K562 (cell line): Measurements from ENCODE around the gene RCL1. TPM values are rescaled to one million over a fixed set of nuclear protein-coding genes. Genes with fewer than 3 reads are reported as not detected.

Experiments used
- ELF2 ChIP-seq: fragments of 250-450 bp; sonication (Bioruptor Pico); IDR thresholded peaks from 2 replicates; pipeline ENCODE4 v1.5.0; 2021; ENCODE audit warnings: mild to moderate bottlenecking
- FIP1L1 ChIP-seq: fragments of 200-400 bp; formaldehyde crosslinking; IDR thresholded peaks from 2 replicates; pipeline ENCODE4 v1.6.1; 2018; ENCODE audit warnings: mild to moderate bottlenecking, low read depth, low read length; ENCODE audit not compliant: poor library complexity, severe bottlenecking
- HMGN3 ChIP-seq: IDR thresholded peaks from 2 replicates; pipeline ENCODE4 v1.6.1; 2011; ENCODE audit warnings: borderline replicate concordance, low read depth, mild to moderate bottlenecking, mixed read lengths, low read length; ENCODE audit not compliant: insufficient read length; ENCODE audit errors: extremely low read depth
- LARP7 ChIP-seq: fragments of 450-650 bp; IDR thresholded peaks from 2 replicates; pipeline ENCODE4 v1.6.1; 2016
- MCM3 ChIP-seq: fragments of 450-650 bp; IDR thresholded peaks from 2 replicates; pipeline ENCODE4 v1.6.1; 2016
- MYC ChIP-seq, 2 experiments: fragments of 250-450 bp in 1 of 2; sonication (Bioruptor Pico) in 1 of 2; IDR thresholded peaks; 2 replicates each; pipeline versions ENCODE4 v1.5.1 to v1.6.1; 2012 to 2021; ENCODE audit warnings: low read depth in 2 of 2, borderline replicate concordance in 1 of 2, improper control_type of control experiment in 1 of 2, low read length in 1 of 2, mild to moderate bottlenecking in 1 of 2, moderate library complexity in 1 of 2
- NONO ChIP-seq, 2 experiments: fragments of 200-400 bp in 1 of 2; fragments of 450-650 bp in 1 of 2; formaldehyde crosslinking in 1 of 2; IDR thresholded peaks; 2 replicates each; pipeline ENCODE4 v1.6.1; 2017; ENCODE audit warnings: low read depth in 2 of 2, mild to moderate bottlenecking in 2 of 2, moderate library complexity in 2 of 2, low read length in 1 of 2
- POLR3A ChIP-seq: IDR thresholded peaks from 2 replicates; pipeline ENCODE4 v1.6.1; 2011; ENCODE audit warnings: borderline replicate concordance, mild to moderate bottlenecking, moderate library complexity; ENCODE audit not compliant: insufficient read length, insufficient read depth; ENCODE audit errors: extremely low read depth
- RBM14 ChIP-seq: fragments of 200-400 bp; formaldehyde crosslinking; IDR thresholded peaks from 2 replicates; pipeline ENCODE4 v1.6.1; 2018; ENCODE audit warnings: low read depth, mild to moderate bottlenecking, low read length, moderate library complexity, borderline replicate concordance; ENCODE audit not compliant: insufficient read depth
- SMC3 ChIP-seq: conservative IDR thresholded peaks from 2 replicates; pipeline ENCODE4 v1.6.1; 2011; ENCODE audit warnings: low read depth, low read length, improper control_type of control experiment; ENCODE audit not compliant: insufficient read depth
- ZKSCAN1 ChIP-seq: fragments of 150-350 bp; IDR thresholded peaks from 2 replicates; pipeline ENCODE4 v1.6.1; 2016; ENCODE audit warnings: low read depth, low read length
- ZNF561 ChIP-seq: fragments of 450-650 bp; formaldehyde crosslinking; conservative IDR thresholded peaks from 2 replicates; pipeline ENCODE4 v1.4.0; 2020; ENCODE audit warnings: mild to moderate bottlenecking, moderate library complexity
- ZNF639 ChIP-seq, 2 experiments: fragments of 200-800 bp in 1 of 2; sonication (Bioruptor generic) in 1 of 2; sonication (generic) in 1 of 2; formaldehyde crosslinking in 1 of 2; IDR thresholded peaks in 1 of 2; conservative IDR thresholded peaks in 1 of 2; 2 replicates each; pipeline versions ENCODE4 v1.5.0 to v1.6.1; 2016 to 2020; ENCODE audit warnings: missing compliant biosample characterization in 1 of 2, missing genetic modification characterization in 1 of 2, missing genetic modification reagents in 1 of 2
- ZNF644 ChIP-seq: fragments of 200-800 bp; sonication (Bioruptor generic); IDR thresholded peaks from 2 replicates; pipeline ENCODE4 v1.6.1; 2016; ENCODE audit warnings: low read depth, missing genetic modification characterization, missing compliant biosample characterization
- ZNF764 ChIP-seq: fragments of 250-450 bp; sonication (Bioruptor Pico); IDR thresholded peaks from 2 replicates; pipeline ENCODE4 v1.4.0; 2020; ENCODE audit warnings: low read depth, mild to moderate bottlenecking, moderate library complexity
- polyA plus RNA-seq, 8 experiments: library from polyadenylated mRNA; depleted of rRNA in 4 of 8; stranded (reverse) in 5 of 8; unstranded in 3 of 8; fragments of >200 nt; fragmentation: Nextera tagmentation in 2 of 8; fragmentation: Illumina TruSeq in 1 of 8; extraction: Ambion mirVana in 2 of 8; extraction: Trizol in 1 of 8; gene quantifications; 2 replicates each; pipeline versions ENCODE4 v1.2.1 to v1.2.3, GENCODE V29; 2011 to 2014; ENCODE audit warnings: inconsistent platforms in 1 of 8, missing spikeins in 1 of 8
- total RNA-seq, 7 experiments: library from RNA; depleted of rRNA in 6 of 7; stranded (reverse); fragments of >200 nt in 6 of 7; fragmentation: Illumina TruSeq in 2 of 7; extraction: Trizol in 2 of 7; gene quantifications; 2 replicates each; pipeline versions ENCODE4 v1.2.1 to v1.2.3, GENCODE V29; 2011 to 2021; ENCODE audit warnings: low replicate concordance in 1 of 7
- TF ChIP-seq, protein P1 (sequence below): fragments of 450-650 bp; formaldehyde crosslinking; IDR thresholded peaks from 2 replicates; pipeline ENCODE4 v1.4.0; 2020; ENCODE audit warnings: mild to moderate bottlenecking, moderate library complexity
- TF ChIP-seq, protein P2 (sequence below): conservative IDR thresholded peaks from 2 replicates; pipeline ENCODE4 v1.6.1; 2011; ENCODE audit warnings: low read depth, mild to moderate bottlenecking, low read length; ENCODE audit not compliant: control insufficient read depth
- TF ChIP-seq, protein P3 (sequence below): fragments of 250-450 bp; sonication (Bioruptor Pico); IDR thresholded peaks from 2 replicates; pipeline ENCODE4 v1.5.0; 2021
- TF ChIP-seq, protein P4 (sequence below): fragments of 450-650 bp; conservative IDR thresholded peaks from 2 replicates; pipeline ENCODE4 v1.6.1; 2016; ENCODE audit warnings: missing genetic modification characterization, low read depth, mild to moderate bottlenecking, control low read depth, missing compliant biosample characterization

RCL1 gene
- total and polyA plus RNA-seq, 9 of the 15 experiments (the other 6 are each of a cell fraction or from before 2014, with no cell fraction given) = 24.0 to 67.7 (median 38.6) TPM

DNA sequence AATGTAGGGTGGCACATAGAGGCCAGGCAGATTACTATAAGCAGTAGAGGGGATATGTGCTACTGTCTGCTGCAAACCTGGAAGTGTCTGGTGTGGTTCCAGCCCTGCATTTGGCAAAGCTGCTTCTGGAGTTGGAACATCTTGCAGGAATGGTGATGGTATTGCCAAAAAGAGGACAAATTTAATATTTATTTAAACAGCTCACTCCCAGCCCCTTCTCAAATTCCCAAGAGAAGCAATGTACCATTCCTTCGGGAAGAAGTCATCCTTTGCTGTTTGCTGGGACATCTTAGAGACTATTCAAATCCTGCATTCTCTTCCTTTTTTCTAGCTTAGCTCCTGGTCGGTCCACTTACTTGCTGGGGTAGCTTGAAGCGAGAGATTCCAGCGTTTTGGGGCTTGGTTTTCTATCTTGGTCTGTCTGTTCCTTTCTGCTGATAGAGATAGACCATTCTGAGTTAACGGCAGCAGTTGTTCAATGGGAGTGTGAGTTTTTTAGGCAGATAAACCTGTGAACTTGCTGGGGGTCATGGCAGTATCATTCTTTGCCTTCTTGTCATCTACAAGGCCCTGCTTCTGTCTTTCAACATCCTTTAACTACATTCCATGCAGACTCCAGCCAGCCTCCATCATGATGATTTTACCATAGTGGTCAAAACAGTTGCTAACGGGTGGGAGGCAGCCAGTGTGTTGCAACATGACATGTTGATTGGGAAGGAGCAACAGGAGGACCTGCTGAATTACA, 69.9 kb downstream of the RCL1 start (continued):
- TF ChIP-seq, protein P1, sequence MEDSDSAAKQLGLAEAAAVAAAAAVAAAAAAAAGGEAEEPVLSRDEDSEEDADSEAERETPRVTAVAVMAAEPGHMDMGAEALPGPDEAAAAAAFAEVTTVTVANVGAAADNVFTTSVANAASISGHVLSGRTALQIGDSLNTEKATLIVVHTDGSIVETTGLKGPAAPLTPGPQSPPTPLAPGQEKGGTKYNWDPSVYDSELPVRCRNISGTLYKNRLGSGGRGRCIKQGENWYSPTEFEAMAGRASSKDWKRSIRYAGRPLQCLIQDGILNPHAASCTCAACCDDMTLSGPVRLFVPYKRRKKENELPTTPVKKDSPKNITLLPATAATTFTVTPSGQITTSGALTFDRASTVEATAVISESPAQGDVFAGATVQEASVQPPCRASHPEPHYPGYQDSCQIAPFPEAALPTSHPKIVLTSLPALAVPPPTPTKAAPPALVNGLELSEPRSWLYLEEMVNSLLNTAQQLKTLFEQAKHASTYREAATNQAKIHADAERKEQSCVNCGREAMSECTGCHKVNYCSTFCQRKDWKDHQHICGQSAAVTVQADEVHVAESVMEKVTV (CRISPR knock-in tag) = no peak
- TF ChIP-seq LARP7 = no peak
- no peak for TF ChIP-seq RBM14
- peak; percentile 21; the same call in 1 of the 2 replicates for TF ChIP-seq MYC (IDR thresholded peaks at IDR 0.05; ENCODE audit: low read depth, low read length)
- TF ChIP-seq MYC (CRISPR knock-in tag; IDR thresholded peaks at IDR 0.05; ENCODE audit: borderline replicate concordance, low read depth) = no peak
- TF ChIP-seq, protein P2, sequence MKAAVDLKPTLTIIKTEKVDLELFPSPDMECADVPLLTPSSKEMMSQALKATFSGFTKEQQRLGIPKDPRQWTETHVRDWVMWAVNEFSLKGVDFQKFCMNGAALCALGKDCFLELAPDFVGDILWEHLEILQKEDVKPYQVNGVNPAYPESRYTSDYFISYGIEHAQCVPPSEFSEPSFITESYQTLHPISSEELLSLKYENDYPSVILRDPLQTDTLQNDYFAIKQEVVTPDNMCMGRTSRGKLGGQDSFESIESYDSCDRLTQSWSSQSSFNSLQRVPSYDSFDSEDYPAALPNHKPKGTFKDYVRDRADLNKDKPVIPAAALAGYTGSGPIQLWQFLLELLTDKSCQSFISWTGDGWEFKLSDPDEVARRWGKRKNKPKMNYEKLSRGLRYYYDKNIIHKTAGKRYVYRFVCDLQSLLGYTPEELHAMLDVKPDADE = no peak
- peak in 1 of 2 experiments; percentile 75; a peak in 2 of 4 replicates for TF ChIP-seq ZNF639 (CRISPR knock-in tag; conservative IDR thresholded peaks at IDR 0.05 in 1 of 2, IDR thresholded peaks at IDR 0.05 in 1 of 2)
- TF ChIP-seq ZNF561 (CRISPR knock-in tag) = no peak
- TF ChIP-seq POLR3A = no peak
- no peak for TF ChIP-seq FIP1L1
- TF ChIP-seq ZNF764 (CRISPR knock-in tag) = no peak
- no peak for TF ChIP-seq MCM3
- TF ChIP-seq ELF2 (CRISPR knock-in tag) = no peak
- no peak for TF ChIP-seq ZKSCAN1
- TF ChIP-seq, protein P3, sequence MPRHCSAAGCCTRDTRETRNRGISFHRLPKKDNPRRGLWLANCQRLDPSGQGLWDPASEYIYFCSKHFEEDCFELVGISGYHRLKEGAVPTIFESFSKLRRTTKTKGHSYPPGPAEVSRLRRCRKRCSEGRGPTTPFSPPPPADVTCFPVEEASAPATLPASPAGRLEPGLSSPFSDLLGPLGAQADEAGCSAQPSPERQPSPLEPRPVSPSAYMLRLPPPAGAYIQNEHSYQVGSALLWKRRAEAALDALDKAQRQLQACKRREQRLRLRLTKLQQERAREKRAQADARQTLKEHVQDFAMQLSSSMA = no peak
- peak; percentile 60 for TF ChIP-seq HMGN3
- peak; percentile 61 for TF ChIP-seq ZNF644
- TF ChIP-seq, protein P4, sequence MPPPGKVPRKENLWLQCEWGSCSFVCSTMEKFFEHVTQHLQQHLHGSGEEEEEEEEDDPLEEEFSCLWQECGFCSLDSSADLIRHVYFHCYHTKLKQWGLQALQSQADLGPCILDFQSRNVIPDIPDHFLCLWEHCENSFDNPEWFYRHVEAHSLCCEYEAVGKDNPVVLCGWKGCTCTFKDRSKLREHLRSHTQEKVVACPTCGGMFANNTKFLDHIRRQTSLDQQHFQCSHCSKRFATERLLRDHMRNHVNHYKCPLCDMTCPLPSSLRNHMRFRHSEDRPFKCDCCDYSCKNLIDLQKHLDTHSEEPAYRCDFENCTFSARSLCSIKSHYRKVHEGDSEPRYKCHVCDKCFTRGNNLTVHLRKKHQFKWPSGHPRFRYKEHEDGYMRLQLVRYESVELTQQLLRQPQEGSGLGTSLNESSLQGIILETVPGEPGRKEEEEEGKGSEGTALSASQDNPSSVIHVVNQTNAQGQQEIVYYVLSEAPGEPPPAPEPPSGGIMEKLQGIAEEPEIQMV (tag) = no peak
- TF ChIP-seq NONO (IDR thresholded peaks at IDR 0.05; ENCODE audit: low read depth in 2 of 2, low read length in 1 of 2) = no peak
- no peak for TF ChIP-seq SMC3
